T-cell (primary cell): ENCODE data around the gene CADM2. TPM values are rescaled to one million over a fixed set of nuclear protein-coding genes. Genes with fewer than 3 reads are reported as not detected.

Source experiments
- ATAC-seq, 4 experiments: fragments of 200-7000 bp in 3 of 4; fragments of 150-1000 bp in 1 of 4; cut with Tn5 transposase; replicated peaks in 1 of 4; 1 replicate in 3 of 4; 2 replicates in 1 of 4; pipeline ENCODE4 v1.10.0; 2021; ENCODE audit warnings: moderate library complexity in 3 of 4, mild to moderate bottlenecking in 2 of 4, moderate number of reproducible peaks in 1 of 4
- CTCF ChIA-PET, 2 donors: fragments of 300-600 bp; sonication (Branson Sonifier 250); formaldehyde crosslinking; loops; one replicate each; lab custom pipeline; 2022; ENCODE audit warnings: antibody characterized with exemption in 2 of 2; lab: Charles Lee
- POLR2A ChIA-PET, 2 donors: fragments of 300-600 bp; sonication (Branson Sonifier 250); formaldehyde crosslinking; loops; one replicate each; lab custom pipeline; 2022; ENCODE audit warnings: antibody characterized with exemption in 2 of 2; lab: Charles Lee
- DNase-seq, 35 experiments: peaks; one replicate each; pipeline versions ENCODE4 v3.0.0 to v3.0.0-alpha.2; 2013 to 2023
- H3K27ac ChIP-seq: one replicate; pipeline ENCODE4 v1.5.1; 2013; ENCODE audit warnings: low read length
- H3K27me3 ChIP-seq, 2 experiments: replicated peaks in 1 of 2; 1 replicate in 1 of 2; 2 replicates in 1 of 2; pipeline versions ENCODE4 v1.6.1 to v1.7.0; 2013; ENCODE audit warnings: low read length in 1 of 2, mixed read lengths in 1 of 2; ENCODE audit not compliant: control insufficient read depth in 2 of 2, insufficient read depth in 2 of 2; ENCODE audit errors: extremely low read depth in 1 of 2
- H3K36me3 ChIP-seq, 2 donors: 1 replicate in 1 of 2; 2 replicates in 1 of 2; pipeline versions ENCODE4 v1.6.1 to v1.7.0; 2013; ENCODE audit warnings: low read length in 1 of 2; ENCODE audit not compliant: control insufficient read depth in 2 of 2, insufficient read depth in 1 of 2; ENCODE audit errors: extremely low read depth in 1 of 2
- H3K4me1 ChIP-seq, 2 experiments: 1 replicate in 1 of 2; 2 replicates in 1 of 2; pipeline versions ENCODE4 v1.6.1 to v1.7.0; 2013; ENCODE audit warnings: low read length in 2 of 2, mixed read lengths in 1 of 2; ENCODE audit not compliant: insufficient read depth in 2 of 2, control insufficient read depth in 1 of 2; ENCODE audit errors: extremely low read depth in 1 of 2
- H3K4me3 ChIP-seq, 2 donors: 1 replicate in 1 of 2; 2 replicates in 1 of 2; pipeline versions ENCODE4 v1.5.1 to v1.7.0; 2013; ENCODE audit warnings: mild to moderate bottlenecking in 2 of 2, low read length in 1 of 2, moderate library complexity in 1 of 2; ENCODE audit not compliant: control insufficient read depth in 1 of 2; ENCODE audit errors: extremely low read depth in 1 of 2
- H3K9me3 ChIP-seq: 2 replicates; pipeline ENCODE4 v1.7.0; 2013
- H3K27ac Mint-ChIP-seq, 2 donors: one replicate each; pipeline ENCODE4 v1.8.0; 2020 to 2021; ENCODE audit warnings: mild to moderate bottlenecking in 2 of 2, mixed read lengths in 2 of 2
- H3K27me3 Mint-ChIP-seq, 2 donors: one replicate each; pipeline ENCODE4 v1.8.0; 2021 to 2022; ENCODE audit warnings: mixed read lengths in 2 of 2
- H3K36me3 Mint-ChIP-seq: one replicate; pipeline ENCODE4 v1.8.0; 2021; ENCODE audit warnings: mixed read lengths
- H3K4me1 Mint-ChIP-seq, 3 donors: one replicate each; pipeline ENCODE4 v1.8.0; 2020 to 2022; ENCODE audit warnings: mixed read lengths in 3 of 3, mild to moderate bottlenecking in 1 of 3
- H3K4me3 Mint-ChIP-seq, 3 donors: one replicate each; pipeline ENCODE4 v1.8.0; 2020 to 2022; ENCODE audit warnings: mild to moderate bottlenecking in 3 of 3, mixed read lengths in 3 of 3, moderate library complexity in 3 of 3
- H3K9me3 Mint-ChIP-seq, 3 donors: one replicate each; pipeline ENCODE4 v1.8.0; 2020 to 2022; ENCODE audit warnings: mixed read lengths in 3 of 3
- WGBS: methylation state at CpG from one replicate; pipeline ENCODE4 v1.1.5; 2013; ENCODE audit warnings: missing lambda C conversion rate; ENCODE audit not compliant: insufficient coverage; 5-methylcytosine and 5-hydroxymethylcytosine counted together
- total RNA-seq, 35 experiments: library from RNA in 6 of 35; stranded (reverse) in 6 of 35; fragments of 120-200 nt in 1 of 35; gene quantifications; one replicate each; pipeline versions ENCODE4 v1.2.1 to v1.2.4 and lab custom pipeline; 2013 to 2026

Gene CADM2
- total RNA-seq, 5 donors from 2014 or later (not counting 1 experiment from before 2014, with no cell fraction given): 0.23 to 0.25 TPM; not detected in 3

DNA sequence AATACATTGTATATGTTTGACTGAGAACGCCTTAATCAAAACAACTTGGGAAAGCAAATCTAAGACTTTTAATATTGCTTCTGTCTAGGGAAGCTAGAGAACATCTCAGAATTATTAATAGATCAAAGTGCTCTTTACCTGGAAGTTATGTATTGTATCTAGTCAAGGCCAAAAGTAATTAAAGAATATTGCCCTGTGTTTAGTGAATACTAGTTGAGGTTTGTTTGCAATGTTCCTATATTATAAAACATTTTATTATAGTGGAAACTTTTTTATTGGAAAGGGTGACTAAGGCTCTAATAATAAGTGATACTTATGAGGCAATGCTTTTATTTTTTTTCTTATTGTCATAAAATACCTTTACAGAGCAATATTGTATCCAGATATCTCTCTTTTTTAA, 118.2 kb downstream of the CADM2 start:
- CTCF ChIA-PET: no interaction called here
- DNase-seq (no peak), ATAC-seq (no peak)
- H3K4me1 ChIP-seq: no peaks in the 10 kb centered on the region
- H3K27ac Mint-ChIP-seq: no peak overlapping the region
- no peaks in the 10 kb centered on the region for H3K36me3 Mint-ChIP-seq
- H3K36me3 ChIP-seq: no peaks in the 10 kb centered on the region
- POLR2A ChIA-PET: no interaction called here
- no peak overlapping the region for H3K4me3 ChIP-seq
- H3K4me3 Mint-ChIP-seq: no peak overlapping the region
- no peaks in the 10 kb centered on the region for H3K27me3 ChIP-seq
- H3K27ac ChIP-seq: no peak overlapping the region
- no CpG with 5 or more reads among the region's 1 CpG for WGBS
- H3K27me3 Mint-ChIP-seq: no peaks in the 10 kb centered on the region
- H3K9me3 ChIP-seq: no peaks in the 10 kb centered on the region
- H3K4me1 Mint-ChIP-seq: no peaks in the 10 kb centered on the region
- H3K9me3 Mint-ChIP-seq: peaks cover 3 to 10% (median 6%) of the 10 kb centered on the region in 3 donors

DNA sequence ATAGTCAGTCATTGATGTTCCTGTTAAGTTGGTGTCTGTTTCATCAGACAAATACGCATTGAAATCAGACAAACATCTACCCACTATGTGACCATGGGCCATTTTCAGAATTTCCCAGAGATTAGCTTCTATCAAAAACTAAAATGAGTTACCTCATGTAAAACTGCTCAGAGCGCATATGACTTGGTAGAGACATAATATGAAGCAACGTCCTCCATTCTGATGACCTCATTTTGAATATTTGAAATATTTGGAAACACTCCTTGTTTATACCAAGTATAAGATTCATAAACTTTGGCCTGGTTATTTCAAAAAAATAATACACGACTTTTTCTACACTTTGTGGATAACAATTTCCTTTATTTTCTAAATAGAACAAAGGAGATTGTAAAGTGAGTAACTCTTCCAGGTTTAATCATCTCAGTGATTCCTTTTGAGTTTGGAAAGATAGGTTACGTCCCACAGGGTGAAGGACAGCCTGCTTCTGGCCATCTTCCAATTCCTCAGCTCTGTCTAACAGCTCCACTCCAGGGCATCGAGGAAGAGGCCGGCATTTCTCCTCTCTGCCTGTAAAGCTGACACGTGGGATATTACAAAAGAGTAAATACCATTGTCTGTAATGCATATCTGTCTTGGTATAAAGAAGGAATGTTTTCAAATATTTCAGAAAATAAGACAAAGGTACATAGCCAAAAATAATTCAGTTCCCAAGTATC, 122.6 kb downstream of the CADM2 start:
- no peak overlapping the region for H3K4me3 Mint-ChIP-seq
- ATAC-seq (no peak), DNase-seq (no peak)
- Histone ChIP-seq H3K4me3 (no peak overlapping the region), H3K27ac (no peak overlapping the region), H3K36me3 (no peaks in the 10 kb centered on the region), H3K4me1 (no peaks in the 10 kb centered on the region), H3K9me3 (no peaks in the 10 kb centered on the region), H3K27me3 (no peaks in the 10 kb centered on the region)
- H3K9me3 Mint-ChIP-seq: peaks cover 0 to 4% (median 4%) of the 10 kb centered on the region in 3 donors
- ChIA-PET POLR2A (no interaction called here), CTCF (no interaction called here)
- no peaks in the 10 kb centered on the region for H3K36me3 Mint-ChIP-seq
- 40% methylated on average over 1 of the region's 8 CpGs for WGBS
- no peaks in the 10 kb centered on the region for H3K4me1 Mint-ChIP-seq
- H3K27ac Mint-ChIP-seq: no peak overlapping the region
- H3K27me3 Mint-ChIP-seq: no peaks in the 10 kb centered on the region

DNA sequence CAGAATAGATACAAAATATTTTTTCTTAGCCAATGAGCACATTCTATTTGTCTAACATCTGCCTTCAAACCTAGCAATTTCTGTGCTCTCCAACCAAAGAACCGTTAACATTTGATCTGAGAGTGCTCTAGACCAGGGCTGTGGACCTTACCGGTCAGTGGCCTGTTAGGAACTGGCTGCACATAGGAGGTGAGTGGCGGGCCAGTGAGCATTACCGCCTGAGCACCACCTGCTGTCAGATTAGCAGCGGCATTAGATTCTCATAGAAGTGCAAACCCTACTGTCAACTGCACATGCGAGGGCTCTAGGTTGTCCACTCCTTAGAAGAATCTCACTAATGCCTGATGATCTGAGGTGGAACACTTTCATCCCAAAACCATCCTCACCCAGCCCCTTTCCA, 131.7 kb downstream of the CADM2 start:
- DNase-seq (no peak), ATAC-seq (no peak)
- no peaks in the 10 kb centered on the region for H3K9me3 ChIP-seq
- POLR2A ChIA-PET: no interaction called here
- no peaks in the 10 kb centered on the region for H3K27me3 Mint-ChIP-seq
- CTCF ChIA-PET: no interaction called here
- no peak overlapping the region for H3K4me3 Mint-ChIP-seq
- peaks cover 7 to 18% (median 11%) of the 10 kb centered on the region in 3 donors for H3K9me3 Mint-ChIP-seq
- 90% methylated on average over 6 of the region's 6 CpGs for WGBS
- H3K4me3 ChIP-seq: no peak overlapping the region
- no peaks in the 10 kb centered on the region for H3K27me3 ChIP-seq
- no peaks in the 10 kb centered on the region for H3K4me1 Mint-ChIP-seq
- no peak overlapping the region for H3K27ac ChIP-seq
- no peaks in the 10 kb centered on the region for H3K36me3 ChIP-seq
- no peaks in the 10 kb centered on the region for H3K4me1 ChIP-seq
- H3K36me3 Mint-ChIP-seq: no peaks in the 10 kb centered on the region
- H3K27ac Mint-ChIP-seq: no peak overlapping the region

DNA sequence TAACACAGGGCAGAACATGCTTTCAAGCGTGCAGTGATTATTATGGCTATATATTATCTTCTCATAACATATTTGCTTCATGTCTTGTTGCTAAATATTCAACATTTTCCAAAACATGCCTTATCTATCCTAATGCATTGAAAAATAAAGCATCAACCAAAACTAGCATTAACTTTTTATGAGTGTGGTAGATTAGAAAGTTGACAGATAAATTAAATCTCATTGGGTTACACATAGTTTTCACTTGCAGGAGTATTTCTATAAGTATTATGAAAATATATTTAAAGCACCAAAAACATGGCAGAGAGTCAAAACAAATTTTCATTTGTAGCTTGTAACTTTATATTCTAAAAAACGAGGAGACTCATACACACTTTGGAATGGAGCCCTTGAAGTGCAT, 141.5 kb downstream of the CADM2 start:
- no peak overlapping the region for H3K27ac Mint-ChIP-seq
- Histone ChIP-seq H3K9me3 (no peaks in the 10 kb centered on the region), H3K27me3 (no peaks in the 10 kb centered on the region), H3K4me3 (no peak overlapping the region), H3K36me3 (no peaks in the 10 kb centered on the region), H3K27ac (no peak overlapping the region), H3K4me1 (no peaks in the 10 kb centered on the region)
- WGBS: no CpG with 5 or more reads among the region's 2 CpGs
- CTCF ChIA-PET: no interaction called here
- no peaks in the 10 kb centered on the region for H3K4me1 Mint-ChIP-seq
- peaks cover 9 to 18% (median 11%) of the 10 kb centered on the region in 3 donors for H3K9me3 Mint-ChIP-seq
- no peak for DNase-seq
- no peaks in the 10 kb centered on the region for H3K36me3 Mint-ChIP-seq
- no peak overlapping the region for H3K4me3 Mint-ChIP-seq
- POLR2A ChIA-PET: no interaction called here
- no peaks in the 10 kb centered on the region for H3K27me3 Mint-ChIP-seq
- no peak for ATAC-seq

DNA sequence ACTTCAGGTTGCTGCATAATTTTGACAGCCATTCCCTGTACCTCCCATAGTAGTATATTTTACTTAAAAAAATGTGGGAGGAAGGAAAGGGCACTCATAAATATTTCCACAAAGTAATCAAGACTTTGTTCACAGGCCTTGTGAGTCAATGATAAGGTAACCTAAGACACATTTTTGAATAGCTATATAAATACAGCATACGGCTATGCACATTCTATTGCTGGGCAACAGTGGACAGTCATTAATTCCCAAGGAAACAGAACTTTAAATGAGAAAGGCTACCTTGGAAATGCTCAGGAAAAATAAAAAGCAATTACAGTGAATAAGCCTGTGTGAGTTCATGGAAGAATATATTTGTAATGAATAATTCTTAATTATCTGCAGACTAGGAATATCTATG, 144.0 kb downstream of the CADM2 start:
- ChIA-PET CTCF (no interaction called here), POLR2A (no interaction called here)
- Mint-ChIP-seq H3K36me3 (no peaks in the 10 kb centered on the region), H3K4me3 (no peak overlapping the region), H3K27ac (no peak overlapping the region), H3K27me3 (no peaks in the 10 kb centered on the region), H3K9me3 (peaks cover 13 to 18% (median 15%) of the 10 kb centered on the region in 3 donors), H3K4me1 (no peaks in the 10 kb centered on the region)
- Histone ChIP-seq H3K27ac (no peak overlapping the region), H3K4me1 (no peaks in the 10 kb centered on the region), H3K36me3 (no peaks in the 10 kb centered on the region), H3K9me3 (no peaks in the 10 kb centered on the region), H3K27me3 (no peaks in the 10 kb centered on the region), H3K4me3 (no peak overlapping the region)
- WGBS: no CpG with 5 or more reads among the region's 1 CpG
- ATAC-seq (no peak), DNase-seq (no peak)

DNA sequence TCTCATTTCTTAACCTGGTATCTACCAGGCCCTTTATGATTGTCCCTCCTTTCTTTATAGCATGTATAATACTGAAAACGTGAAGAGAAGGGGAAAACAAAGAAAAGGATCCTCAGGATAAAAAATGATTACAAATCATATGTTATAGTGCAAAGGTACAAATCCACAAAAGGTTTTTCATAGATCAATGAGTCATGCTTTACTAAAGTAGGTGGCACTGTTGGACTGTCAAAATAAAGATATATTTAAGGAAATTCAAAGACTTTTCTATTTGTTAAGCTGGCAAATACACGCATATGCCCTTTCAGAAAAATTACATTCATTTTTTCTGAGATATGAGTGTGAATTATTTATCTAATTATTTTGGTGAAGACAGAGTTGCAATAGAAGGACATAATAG, 151.6 kb downstream of the CADM2 start:
- WGBS: no CpG with 5 or more reads among the region's 2 CpGs
- Histone ChIP-seq H3K27me3 (no peaks in the 10 kb centered on the region), H3K4me1 (no peaks in the 10 kb centered on the region), H3K4me3 (no peak overlapping the region), H3K9me3 (no peaks in the 10 kb centered on the region), H3K27ac (no peak overlapping the region), H3K36me3 (no peaks in the 10 kb centered on the region)
- ATAC-seq (no peak), DNase-seq (no peak)
- ChIA-PET POLR2A (no interaction called here), CTCF (no interaction called here)
- H3K4me1 Mint-ChIP-seq: no peaks in the 10 kb centered on the region
- no peak overlapping the region for H3K27ac Mint-ChIP-seq
- H3K4me3 Mint-ChIP-seq: no peak overlapping the region
- peaks cover 9 to 14% (median 9%) of the 10 kb centered on the region in 3 donors for H3K9me3 Mint-ChIP-seq
- no peaks in the 10 kb centered on the region for H3K36me3 Mint-ChIP-seq
- H3K27me3 Mint-ChIP-seq: no peaks in the 10 kb centered on the region
